B cell (primary cell): ENCODE measurements around the gene KIF7.

Experiments used
- CTCF ChIP-seq: fragments of 200-600 bp; IDR thresholded peaks from one replicate; pipeline ENCODE4 v1.8.0; 2022; ENCODE audit warnings: antibody characterized with exemption, mild to moderate bottlenecking
- EZH2 ChIP-seq: IDR thresholded peaks from 2 replicates; pipeline ENCODE4 v1.6.1; 2012; ENCODE audit warnings: borderline replicate concordance, low read depth, mild to moderate bottlenecking, moderate library complexity, low read length; ENCODE audit not compliant: insufficient read depth, poor library complexity, severe bottlenecking

GRCh38 chr15:89693696-89694095 lies 38.4 kb upstream of the KIF7 start:
- no peak for TF ChIP-seq CTCF
- TF ChIP-seq EZH2: no peak
